Fibroblast of villous mesenchyme (primary cell): ENCODE measurements around the gene PKP3. TPM values are rescaled to one million over a fixed set of nuclear protein-coding genes. Genes with fewer than 3 reads are reported as not detected.

Experiments
- DNase-seq: peaks from one replicate; pipeline ENCODE4 v3.0.0-alpha.2; 2010; ENCODE audit warnings: low read depth
- H3K4me3 ChIP-seq: 2 replicates; pipeline ENCODE4 v1.5.1; 2011; ENCODE audit warnings: low read depth, mild to moderate bottlenecking, low read length
- CTCF ChIP-seq: IDR thresholded peaks from 2 replicates; pipeline ENCODE4 v1.5.1; 2012; ENCODE audit warnings: low read depth, mild to moderate bottlenecking, low read length; ENCODE audit not compliant: insufficient read depth
- total RNA-seq: library from RNA; depleted of rRNA; stranded (reverse); fragments of >200 nt; gene quantifications from 2 replicates; pipeline ENCODE4 v1.2.3, GENCODE V29; 2012

The PKP3 gene
- total RNA-seq, 1 donor: 2.2 TPM

- no peak overlapping the region for H3K4me3 ChIP-seq
- no peak for DNase-seq
- no peak for TF ChIP-seq CTCF
Observed at GRCh38 chr11:352456-353031, 41.5 kb upstream of the PKP3 start.

GRCh38 chr11:353179-353873 lies 40.7 kb upstream of the PKP3 start:
- TF ChIP-seq CTCF: no peak
- no peak overlapping the region for H3K4me3 ChIP-seq
- peak; percentile 91 for DNase-seq

- peak; percentile 98 for DNase-seq
- TF ChIP-seq CTCF: no peak
Observed at GRCh38 chr11:355581-356458, 38.2 kb upstream of the PKP3 start.

GRCh38 chr11:356610-357009 lies 37.4 kb upstream of the PKP3 start:
- no peak for TF ChIP-seq CTCF

More at GRCh38 chr11:355581-356458, 38.2 kb upstream of the PKP3 start:
- peak overlapping the region; percentile 40 for H3K4me3 ChIP-seq

GRCh38 chr11:357582-357981 lies 36.4 kb upstream of the PKP3 start:
- H3K4me3 ChIP-seq: no peak overlapping the region
- no peak for DNase-seq
- no peak for TF ChIP-seq CTCF

More at GRCh38 chr11:356610-357009, 37.4 kb upstream of the PKP3 start:
- DNase-seq: no peak
- no peak overlapping the region for H3K4me3 ChIP-seq

GRCh38 chr11:358129-358800 lies 35.7 kb upstream of the PKP3 start:
- no peak for DNase-seq
- no peak for TF ChIP-seq CTCF
- H3K4me3 ChIP-seq: no peak overlapping the region
